SKM-1 (cell line): ENCODE data around the gene DCST2.
A peak's percentile ranks its signal among the peaks of the same experiment; 100 is the strongest.

Experiments used
- DNase-seq: peaks from one replicate; lab custom pipeline; 2025; ENCODE audit not compliant: unreplicated experiment; lab: John Stamatoyannopoulos, UW

DCST2 gene

GRCh38 chr1:155070158-155070621 lies 36.6 kb upstream of the DCST2 start:
- DNase-seq = no peak

GRCh38 chr1:155069551-155070157 lies 36.1 kb upstream of the DCST2 start:
- no peak for DNase-seq

- no peak for DNase-seq
These were observed 35.0 kb upstream of the DCST2 start for GRCh38 chr1:155068599-155068998.

GRCh38 chr1:155066777-155067176 lies 33.2 kb upstream of the DCST2 start:
- DNase-seq = no peak

- DNase-seq = no peak
These were observed 31.4 kb upstream of the DCST2 start for GRCh38 chr1:155064832-155065429.

- DNase-seq = no peak
These were observed 30.7 kb upstream of the DCST2 start for GRCh38 chr1:155064111-155064831.

GRCh38 chr1:155063550-155064110 lies 30.0 kb upstream of the DCST2 start, which contains the start of gene EFNA4:
Gene EFNA4 (plus strand): TSS chr1:155063740. CDS start chr1:155063824, 84 bp downstream.
- peak; percentile 98 for DNase-seq

- no peak for DNase-seq
These were observed 29.3 kb upstream of the DCST2 start for GRCh38 chr1:155062702-155063411.

- DNase-seq = no peak
These were observed 28.6 kb upstream of the DCST2 start for GRCh38 chr1:155062151-155062686.

GRCh38 chr1:155061381-155062150 lies 28.0 kb upstream of the DCST2 start:
- DNase-seq = peak; percentile 70

- DNase-seq = no peak
These were observed 27.2 kb upstream of the DCST2 start for GRCh38 chr1:155060736-155061135.

- no peak for DNase-seq
These were observed 24.2 kb upstream of the DCST2 start for GRCh38 chr1:155057788-155058211.

GRCh38 chr1:155057104-155057503 lies 23.5 kb upstream of the DCST2 start:
- no peak for DNase-seq

- no peak for DNase-seq
These were observed 20.0 kb upstream of the DCST2 start for GRCh38 chr1:155053531-155054105.

- DNase-seq = no peak
These were observed 19.1 kb upstream of the DCST2 start for GRCh38 chr1:155052439-155053395.

- peak; percentile 29 for DNase-seq
These were observed 18.3 kb upstream of the DCST2 start for GRCh38 chr1:155051777-155052398.

GRCh38 chr1:155051342-155051776 lies 17.8 kb upstream of the DCST2 start:
- DNase-seq = no peak
